ENCODE measurements around the gene SLC30A3.

Gene SLC30A3

GRCh38 chr2:27212626-27213471, 50.0 kb downstream of the SLC30A3 start:
- TF ChIP-seq CTCF (IDR thresholded peaks at IDR 0.05; ENCODE audit: low read depth, low read length) = no peak
- no peak for TF ChIP-seq POLR2A (IDR thresholded peaks at IDR 0.05; ENCODE audit: extremely low read depth, insufficient read length)
- TF ChIP-seq MAX (IDR thresholded peaks at IDR 0.05; ENCODE audit: low read depth, low read length) = no peak
- no peak for TF ChIP-seq MYC (IDR thresholded peaks at IDR 0.05; ENCODE audit: low read depth, low read length)
- peak; percentile 74 for DNase-seq (ENCODE audit: low read depth)
- H3K4me3 ChIP-seq (ENCODE audit: low read depth, low read length) = peak overlapping the region; percentile 97

GRCh38 chr2:27211943-27212625, 50.8 kb downstream of the SLC30A3 start, which contains the start of the genes ATRAID and SLC5A6:
Gene ATRAID, plus strand, starts transcription at chr2:27212041. Its CDS starts 328 bp downstream, at chr2:27212369.
Gene SLC5A6, minus strand, starts transcription at chr2:27212268. Its CDS starts 4,618 bp downstream, at chr2:27207650.
- H3K4me3 ChIP-seq (ENCODE audit: low read depth, low read length) = peak within 1 kb of the TSS; percentile 97
- DNase-seq (ENCODE audit: low read depth) = peak; percentile 94
- no peak for TF ChIP-seq CTCF (IDR thresholded peaks at IDR 0.05; ENCODE audit: low read depth, low read length)
- TF ChIP-seq POLR2A (IDR thresholded peaks at IDR 0.05; ENCODE audit: extremely low read depth, insufficient read length) = peak; percentile 70

GRCh38 chr2:27211241-27211942, 51.5 kb downstream of the SLC30A3 start:
- TF ChIP-seq CTCF (IDR thresholded peaks at IDR 0.05; ENCODE audit: low read depth, low read length) (no peak), MAX (IDR thresholded peaks at IDR 0.05; ENCODE audit: low read depth, low read length) (no peak), MYC (IDR thresholded peaks at IDR 0.05; ENCODE audit: low read depth, low read length) (no peak; the same call in 1 of the 2 replicates)
- peak; percentile 50 for DNase-seq (ENCODE audit: low read depth)
- peak overlapping the region; percentile 97 for H3K4me3 ChIP-seq (ENCODE audit: low read depth, low read length)

- TF ChIP-seq MYC (IDR thresholded peaks at IDR 0.05; ENCODE audit: low read depth, low read length) (no peak), POLR2A (IDR thresholded peaks at IDR 0.05; ENCODE audit: extremely low read depth, insufficient read length) (no peak), MAX (IDR thresholded peaks at IDR 0.05; ENCODE audit: low read depth, low read length) (no peak)
- peak overlapping the region; percentile 25 for H3K4me3 ChIP-seq (ENCODE audit: low read depth, low read length)
- DNase-seq (ENCODE audit: low read depth) = peak; percentile 22
Observed at GRCh38 chr2:27209621-27210401, 53.0 kb downstream of the SLC30A3 start.

- no peak for DNase-seq (ENCODE audit: low read depth)
Observed at GRCh38 chr2:27208486-27209050, 54.3 kb downstream of the SLC30A3 start.

More at GRCh38 chr2:27208486-27209050, 54.3 kb downstream of the SLC30A3 start:
- H3K4me3 ChIP-seq (ENCODE audit: low read depth, low read length) = no peak overlapping the region
- TF ChIP-seq POLR2A (IDR thresholded peaks at IDR 0.05; ENCODE audit: extremely low read depth, insufficient read length) = no peak
- TF ChIP-seq MYC (IDR thresholded peaks at IDR 0.05; ENCODE audit: low read depth, low read length) = no peak
- no peak for TF ChIP-seq CTCF (IDR thresholded peaks at IDR 0.05; ENCODE audit: low read depth, low read length)
- TF ChIP-seq MAX (IDR thresholded peaks at IDR 0.05; ENCODE audit: low read depth, low read length) = no peak

All from NB4 (cell line).